Panc1 (cell line): ENCODE measurements around the gene IL15. TPM values are rescaled to one million over a fixed set of nuclear protein-coding genes. Genes with fewer than 3 reads are reported as not detected.
"Not testable (repeated sequence)": the region's sequence is repeated elsewhere in the genome, so short reads cannot be mapped to it uniquely, and the experiment has no call there.

Experiments
- ATAC-seq: fragments of 200-7000 bp; cut with Tn5 transposase; 2 replicates; pipeline ENCODE4 v1.9.1; 2020; ENCODE audit warnings: mild to moderate bottlenecking, moderate library complexity
- BruUV-seq: library from RNA; stranded (reverse); fragments of 400-500 nt; replicated peaks from 2 replicates; lab custom pipeline; 2021; lab: Mats Ljungman, UMichigan
- CTCF ChIA-PET: fragments of 300-600 bp; sonication (Branson Sonifier 250); formaldehyde crosslinking; loops from one replicate; lab custom pipeline; 2022; ENCODE audit warnings: antibody characterized with exemption; lab: Charles Lee
- POLR2A ChIA-PET: fragments of 300-600 bp; sonication (Branson Sonifier 250); formaldehyde crosslinking; loops from one replicate; lab custom pipeline; 2022; ENCODE audit warnings: antibody characterized with exemption; lab: Charles Lee
- DNase-seq: peaks from one replicate; pipeline ENCODE4 v3.0.0-alpha.2; 2010; ENCODE audit warnings: low read depth, low spot score
- H3K27ac ChIP-seq: 2 replicates; pipeline ENCODE4 v1.5.1; 2011; ENCODE audit warnings: mild to moderate bottlenecking, low read length, inconsistent platforms
- H3K27me3 ChIP-seq: fragments of 200-500 bp; sonication (Bioruptor generic); 2 replicates; pipeline ENCODE4 v1.6.0; 2014; ENCODE audit warnings: low read length, inconsistent platforms; ENCODE audit not compliant: control insufficient read depth, insufficient read depth
- H3K36me3 ChIP-seq: fragments of 200-500 bp; sonication (Bioruptor generic); 2 replicates; pipeline ENCODE4 v1.5.1; 2014; ENCODE audit warnings: inconsistent platforms, mild to moderate bottlenecking, low read length, moderate library complexity; ENCODE audit not compliant: control insufficient read depth, insufficient read depth
- H3K4me1 ChIP-seq: 2 replicates; pipeline ENCODE4 v1.5.1; 2011; ENCODE audit warnings: inconsistent platforms, mild to moderate bottlenecking, low read length, moderate library complexity; ENCODE audit not compliant: control insufficient read depth, insufficient read depth
- H3K4me3 ChIP-seq, 2 experiments: 2 replicates each; pipeline ENCODE4 v1.5.1; 2011 to 2012; ENCODE audit warnings: low read depth in 2 of 2, low read length in 2 of 2, mild to moderate bottlenecking in 2 of 2, inconsistent platforms in 1 of 2, moderate library complexity in 1 of 2
- H3K9me3 ChIP-seq: fragments of 200-500 bp; sonication (Bioruptor generic); 2 replicates; pipeline ENCODE4 v1.5.1; 2014; ENCODE audit warnings: low read depth, mild to moderate bottlenecking, inconsistent platforms, low read length, moderate library complexity; ENCODE audit not compliant: control insufficient read depth, insufficient read depth
- CTCF ChIP-seq: fragments of 450-650 bp; IDR thresholded peaks from 2 replicates; pipeline ENCODE4 v1.5.1; 2017; ENCODE audit warnings: mild to moderate bottlenecking
- POLR2AphosphoS5 ChIP-seq: IDR thresholded peaks from 2 replicates; pipeline ENCODE4 v1.6.1; 2012; ENCODE audit warnings: mild to moderate bottlenecking, low read depth, low read length, moderate library complexity
- REST ChIP-seq, 2 experiments: IDR thresholded peaks; 2 replicates each; pipeline ENCODE4 v1.6.1; 2011 to 2012; ENCODE audit warnings: low read depth in 2 of 2, control low read depth in 1 of 2, low read length in 1 of 2, mild to moderate bottlenecking in 1 of 2, moderate library complexity in 1 of 2; ENCODE audit not compliant: insufficient read depth in 1 of 2
- SIN3A ChIP-seq: IDR thresholded peaks from 2 replicates; pipeline ENCODE4 v1.6.1; 2012; ENCODE audit warnings: low read depth, mild to moderate bottlenecking, low read length, moderate library complexity, borderline replicate concordance; ENCODE audit not compliant: insufficient read depth
- TCF7L2 ChIP-seq: IDR thresholded peaks from 2 replicates; pipeline ENCODE4 v1.6.1; 2011; ENCODE audit warnings: mild to moderate bottlenecking, low read depth, low read length, inconsistent platforms
- in situ Hi-C: cut with HindIII; loops from 2 replicates; pipeline ENCODE4 v1.10.0; 2016; ENCODE audit warnings: low sequenced_read_pairs, low pct_unique_long_range_greater_than_20kb
- intact Hi-C: fragments of 100-400 bp; cut with micrococcal nuclease; formaldehyde crosslinking; loops from one replicate; pipeline ENCODE4 v1.10.0; 2022; ENCODE audit not compliant: unreplicated experiment
- total RNA-seq: library from RNA; stranded (reverse); gene quantifications from one replicate; pipeline ENCODE4 v1.2.1, GENCODE V29; 2021; ENCODE audit not compliant: unreplicated experiment

IL15 gene
- total RNA-seq, 1 experiment from 2014 or later, result 2.7 TPM

GRCh38 chr4:141746026-141746425 is 109.6 kb downstream of the IL15 start:
- in situ Hi-C loops, result no loop called here
- DNase-seq, result no peak
- no TSS peak for BruUV-seq

GRCh38 chr4:141751806-141752205 is 115.4 kb downstream of the IL15 start:
- intact Hi-C loops, CTCF ChIA-PET, H3K4me1 ChIP-seq, ATAC-seq, in situ Hi-C loops, BruUV-seq, H3K4me3 ChIP-seq, H3K27ac ChIP-seq, POLR2A ChIA-PET, H3K36me3 ChIP-seq, H3K9me3 ChIP-seq, DNase-seq, H3K27me3 ChIP-seq: not testable (repeated sequence)

More at GRCh38 chr4:141746026-141746425, 109.6 kb downstream of the IL15 start:
- H3K27ac ChIP-seq, result no peak overlapping the region
- POLR2A ChIA-PET, result no interaction called here
- H3K9me3 ChIP-seq, result no peaks in the 10 kb centered on the region
- H3K36me3 ChIP-seq, result no peaks in the 10 kb centered on the region
- no peaks in the 10 kb centered on the region for H3K4me1 ChIP-seq
- ATAC-seq, result no peak
- CTCF ChIA-PET, result no interaction called here
- intact Hi-C loops, result no loop called here
- no peak overlapping the region for H3K4me3 ChIP-seq
- TF ChIP-seq CTCF, result no peak
- TF ChIP-seq TCF7L2, result no peak
- no peak for TF ChIP-seq SIN3A
- no peak for TF ChIP-seq REST (IDR thresholded peaks at IDR 0.05; ENCODE audit: insufficient read depth in 1 of 2, low read depth in 2 of 2, low read length in 1 of 2)
- no peak for TF ChIP-seq POLR2AphosphoS5
- H3K27me3 ChIP-seq, result no peaks in the 10 kb centered on the region

GRCh38 chr4:141757287-141757686 is 120.9 kb downstream of the IL15 start:
- ATAC-seq, result no peak
- no peak overlapping the region for H3K4me3 ChIP-seq
- no peaks in the 10 kb centered on the region for H3K36me3 ChIP-seq
- BruUV-seq, result no TSS peak
- TF ChIP-seq POLR2AphosphoS5 (no peak), TCF7L2 (no peak), REST (IDR thresholded peaks at IDR 0.05; ENCODE audit: insufficient read depth in 1 of 2, low read depth in 2 of 2, low read length in 1 of 2) (no peak), SIN3A (no peak), CTCF (no peak)
- H3K9me3 ChIP-seq, result no peaks in the 10 kb centered on the region
- ChIA-PET CTCF (no interaction called here), POLR2A (no interaction called here)
- no peaks in the 10 kb centered on the region for H3K27me3 ChIP-seq
- H3K4me1 ChIP-seq, result no peaks in the 10 kb centered on the region
- intact Hi-C loops (no loop called here), in situ Hi-C loops (no loop called here)
- DNase-seq, result no peak
- no peak overlapping the region for H3K27ac ChIP-seq
